ENCODE results near the gene MINDY3. TPM values are rescaled to one million over a fixed set of nuclear protein-coding genes. Genes with fewer than 3 reads are reported as not detected.

Gene MINDY3
- polyA plus RNA-seq, 1 donor (not counting 4 experiments of a cell fraction or from before 2014, with no cell fraction given), result 22.1 TPM

DNA sequence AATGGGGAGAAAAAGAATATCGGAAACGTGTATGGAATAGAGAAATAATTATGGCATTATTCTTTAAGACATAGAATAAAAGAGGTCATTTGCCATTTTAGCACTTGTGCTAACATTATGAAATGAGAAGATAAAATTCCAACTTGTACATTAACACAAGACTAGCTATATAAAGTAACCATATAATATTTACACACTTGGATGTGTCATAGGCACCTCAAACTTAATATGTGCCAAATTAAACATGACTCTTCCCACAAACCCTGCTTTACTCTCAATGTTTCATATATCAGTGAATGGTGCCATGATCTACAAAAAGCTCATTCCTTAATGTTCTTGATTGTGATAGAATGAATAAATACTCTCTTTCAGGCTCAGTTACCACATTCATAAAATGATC lies 4.1 kb upstream of the MINDY3 start:
- no peaks in the 10 kb centered on the region for H4K20me1 ChIP-seq (ENCODE audit: control insufficient read depth, extremely low read depth, insufficient read depth, low read length)
- H2AFZ ChIP-seq (ENCODE audit: control insufficient read depth, low read length), result no peak overlapping the region
- FAIRE-seq (no peak), DNase-seq (ENCODE audit: low read depth, low spot score) (no peak)
- no peaks in the 10 kb centered on the region for H3K4me1 ChIP-seq (ENCODE audit: control insufficient read depth, extremely low read depth, insufficient read depth, low read length)
- H3K79me2 ChIP-seq (ENCODE audit: control insufficient read depth, insufficient read depth, low read length), result peaks cover 9% of the 10 kb centered on the region
- H3K27ac ChIP-seq (ENCODE audit: control insufficient read depth, insufficient read depth, low read length), result no peak overlapping the region
- no peaks in the 10 kb centered on the region for H3K36me3 ChIP-seq (ENCODE audit: control insufficient read depth in 2 of 2, extremely low read depth in 1 of 2, insufficient read depth in 2 of 2, low read length in 2 of 2)
- no peak overlapping the region for H3K9ac ChIP-seq (ENCODE audit: control insufficient read depth, extremely low read depth, insufficient read depth, low read length)
- no peaks in the 10 kb centered on the region for H3K9me1 ChIP-seq (ENCODE audit: control insufficient read depth, extremely low read depth, insufficient read depth, low read length)
- no peak overlapping the region for H3K4me3 ChIP-seq (ENCODE audit: control insufficient read depth in 2 of 3, extremely low read depth in 1 of 3, insufficient read depth in 2 of 3, low read depth in 1 of 3, low read length in 3 of 3)
- dilution Hi-C loops (cut with MboI; ENCODE audit: extremely low pct_ligation_motif_present, low sequenced_read_pairs), result no loop called here
- H3K27me3 ChIP-seq (ENCODE audit: control insufficient read depth, extremely low read depth, insufficient read depth, low read length), result peaks cover 10% of the 10 kb centered on the region
- H3K4me2 ChIP-seq (ENCODE audit: control insufficient read depth, extremely low read depth, insufficient read depth, low read depth, low read length), result no peak overlapping the region
- no peaks in the 10 kb centered on the region for H3K9me3 ChIP-seq (ENCODE audit: control insufficient read depth, low read depth, low read length)
- TF ChIP-seq, protein P1, sequence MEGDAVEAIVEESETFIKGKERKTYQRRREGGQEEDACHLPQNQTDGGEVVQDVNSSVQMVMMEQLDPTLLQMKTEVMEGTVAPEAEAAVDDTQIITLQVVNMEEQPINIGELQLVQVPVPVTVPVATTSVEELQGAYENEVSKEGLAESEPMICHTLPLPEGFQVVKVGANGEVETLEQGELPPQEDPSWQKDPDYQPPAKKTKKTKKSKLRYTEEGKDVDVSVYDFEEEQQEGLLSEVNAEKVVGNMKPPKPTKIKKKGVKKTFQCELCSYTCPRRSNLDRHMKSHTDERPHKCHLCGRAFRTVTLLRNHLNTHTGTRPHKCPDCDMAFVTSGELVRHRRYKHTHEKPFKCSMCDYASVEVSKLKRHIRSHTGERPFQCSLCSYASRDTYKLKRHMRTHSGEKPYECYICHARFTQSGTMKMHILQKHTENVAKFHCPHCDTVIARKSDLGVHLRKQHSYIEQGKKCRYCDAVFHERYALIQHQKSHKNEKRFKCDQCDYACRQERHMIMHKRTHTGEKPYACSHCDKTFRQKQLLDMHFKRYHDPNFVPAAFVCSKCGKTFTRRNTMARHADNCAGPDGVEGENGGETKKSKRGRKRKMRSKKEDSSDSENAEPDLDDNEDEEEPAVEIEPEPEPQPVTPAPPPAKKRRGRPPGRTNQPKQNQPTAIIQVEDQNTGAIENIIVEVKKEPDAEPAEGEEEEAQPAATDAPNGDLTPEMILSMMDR (optimal IDR thresholded peaks at IDR 0.05 in 1 of 3, IDR thresholded peaks at IDR 0.05 in 1 of 3, conservative IDR thresholded peaks at IDR 0.05 in 1 of 3; ENCODE audit: extremely low read depth in 1 of 3, insufficient read depth in 2 of 3, low read length in 3 of 3), result no peak
- TF ChIP-seq EZH2 (IDR thresholded peaks at IDR 0.05; ENCODE audit: low read length), result no peak

- TF ChIP-seq, protein P1 (optimal IDR thresholded peaks at IDR 0.05 in 1 of 3, IDR thresholded peaks at IDR 0.05 in 1 of 3, conservative IDR thresholded peaks at IDR 0.05 in 1 of 3; ENCODE audit: extremely low read depth in 1 of 3, insufficient read depth in 2 of 3, low read length in 3 of 3), result no peak
- no peak for TF ChIP-seq EZH2 (IDR thresholded peaks at IDR 0.05; ENCODE audit: low read length)
- peaks cover 16% of the 10 kb centered on the region for H3K79me2 ChIP-seq (ENCODE audit: control insufficient read depth, insufficient read depth, low read length)
- dilution Hi-C loops (cut with MboI; ENCODE audit: extremely low pct_ligation_motif_present, low sequenced_read_pairs), result no loop called here
- H3K9ac ChIP-seq (ENCODE audit: control insufficient read depth, extremely low read depth, insufficient read depth, low read length), result no peak overlapping the region
- H3K9me1 ChIP-seq (ENCODE audit: control insufficient read depth, extremely low read depth, insufficient read depth, low read length), result no peaks in the 10 kb centered on the region
- peaks cover 6% of the 10 kb centered on the region for H3K4me1 ChIP-seq (ENCODE audit: control insufficient read depth, extremely low read depth, insufficient read depth, low read length)
- H2AFZ ChIP-seq (ENCODE audit: control insufficient read depth, low read length), result no peak overlapping the region
- H3K36me3 ChIP-seq (ENCODE audit: control insufficient read depth in 2 of 2, extremely low read depth in 1 of 2, insufficient read depth in 2 of 2, low read length in 2 of 2), result no peaks in the 10 kb centered on the region
- no peak overlapping the region for H3K27ac ChIP-seq (ENCODE audit: control insufficient read depth, insufficient read depth, low read length)
- H3K27me3 ChIP-seq (ENCODE audit: control insufficient read depth, extremely low read depth, insufficient read depth, low read length), result peaks cover 10% of the 10 kb centered on the region
- no peak overlapping the region for H3K4me3 ChIP-seq (ENCODE audit: control insufficient read depth in 2 of 3, extremely low read depth in 1 of 3, insufficient read depth in 2 of 3, low read depth in 1 of 3, low read length in 3 of 3)
- no peak for FAIRE-seq
- DNase-seq (ENCODE audit: low read depth, low spot score), result no peak
- no peak overlapping the region for H3K4me2 ChIP-seq (ENCODE audit: control insufficient read depth, extremely low read depth, insufficient read depth, low read depth, low read length)
- H3K9me3 ChIP-seq (ENCODE audit: control insufficient read depth, low read depth, low read length), result no peaks in the 10 kb centered on the region
- H4K20me1 ChIP-seq (ENCODE audit: control insufficient read depth, extremely low read depth, insufficient read depth, low read length), result no peaks in the 10 kb centered on the region
Measured at GRCh38 chr10:15863733-15864132, 3.4 kb upstream of the MINDY3 start.

Measured in keratinocyte (primary cell).